ENCODE results near the gene HPS4.

The HPS4 gene

GRCh38 chr22:26501996-26502395, 18.4 kb upstream of the HPS4 start:
- no peak for DNase-seq (ENCODE audit: low read depth)
- no peak for TF ChIP-seq CTCF (conservative IDR thresholded peaks at IDR 0.05; ENCODE audit: control insufficient read depth, insufficient read depth, low read depth, low read length)

GRCh38 chr22:26499188-26499703, 15.7 kb upstream of the HPS4 start:
- TF ChIP-seq CTCF (conservative IDR thresholded peaks at IDR 0.05; ENCODE audit: control insufficient read depth, insufficient read depth, low read depth, low read length), result no peak
- DNase-seq (ENCODE audit: low read depth), result no peak
- no peak overlapping the region for H3K4me3 ChIP-seq (ENCODE audit: control insufficient read depth, low read depth, low read length)

More at GRCh38 chr22:26501996-26502395, 18.4 kb upstream of the HPS4 start:
- no peak overlapping the region for H3K4me3 ChIP-seq (ENCODE audit: control insufficient read depth, low read depth, low read length)

- no peak overlapping the region for H3K4me3 ChIP-seq (ENCODE audit: control insufficient read depth, low read depth, low read length)
- DNase-seq (ENCODE audit: low read depth), result no peak
- TF ChIP-seq CTCF (conservative IDR thresholded peaks at IDR 0.05; ENCODE audit: control insufficient read depth, insufficient read depth, low read depth, low read length), result no peak
Observed at GRCh38 chr22:26496456-26496855, 12.9 kb upstream of the HPS4 start.

- no peak for TF ChIP-seq CTCF (conservative IDR thresholded peaks at IDR 0.05; ENCODE audit: control insufficient read depth, insufficient read depth, low read depth, low read length)
- H3K4me3 ChIP-seq (ENCODE audit: control insufficient read depth, low read depth, low read length), result no peak overlapping the region
- DNase-seq (ENCODE audit: low read depth), result no peak
Observed at GRCh38 chr22:26494506-26494905, 10.9 kb upstream of the HPS4 start.

GRCh38 chr22:26492220-26492619, 8.6 kb upstream of the HPS4 start:
- H3K4me3 ChIP-seq (ENCODE audit: control insufficient read depth, low read depth, low read length), result no peak overlapping the region
- DNase-seq (ENCODE audit: low read depth), result no peak

GRCh38 chr22:26489447-26490036, 6.0 kb upstream of the HPS4 start:
- H3K4me3 ChIP-seq (ENCODE audit: control insufficient read depth, low read depth, low read length), result no peak overlapping the region
- DNase-seq (ENCODE audit: low read depth), result no peak
- TF ChIP-seq CTCF (conservative IDR thresholded peaks at IDR 0.05; ENCODE audit: control insufficient read depth, insufficient read depth, low read depth, low read length), result no peak

More at GRCh38 chr22:26492220-26492619, 8.6 kb upstream of the HPS4 start:
- TF ChIP-seq CTCF (conservative IDR thresholded peaks at IDR 0.05; ENCODE audit: control insufficient read depth, insufficient read depth, low read depth, low read length), result no peak
